Measurements from ENCODE around the gene ARVCF. TPM values are rescaled to one million over a fixed set of nuclear protein-coding genes. Genes with fewer than 3 reads are reported as not detected.

Gene ARVCF
- total RNA-seq, 3 donors from 2014 or later (not counting 1 experiment from before 2014, with no cell fraction given), result 37.8 to 62.0 (median 38.7) TPM

DNA sequence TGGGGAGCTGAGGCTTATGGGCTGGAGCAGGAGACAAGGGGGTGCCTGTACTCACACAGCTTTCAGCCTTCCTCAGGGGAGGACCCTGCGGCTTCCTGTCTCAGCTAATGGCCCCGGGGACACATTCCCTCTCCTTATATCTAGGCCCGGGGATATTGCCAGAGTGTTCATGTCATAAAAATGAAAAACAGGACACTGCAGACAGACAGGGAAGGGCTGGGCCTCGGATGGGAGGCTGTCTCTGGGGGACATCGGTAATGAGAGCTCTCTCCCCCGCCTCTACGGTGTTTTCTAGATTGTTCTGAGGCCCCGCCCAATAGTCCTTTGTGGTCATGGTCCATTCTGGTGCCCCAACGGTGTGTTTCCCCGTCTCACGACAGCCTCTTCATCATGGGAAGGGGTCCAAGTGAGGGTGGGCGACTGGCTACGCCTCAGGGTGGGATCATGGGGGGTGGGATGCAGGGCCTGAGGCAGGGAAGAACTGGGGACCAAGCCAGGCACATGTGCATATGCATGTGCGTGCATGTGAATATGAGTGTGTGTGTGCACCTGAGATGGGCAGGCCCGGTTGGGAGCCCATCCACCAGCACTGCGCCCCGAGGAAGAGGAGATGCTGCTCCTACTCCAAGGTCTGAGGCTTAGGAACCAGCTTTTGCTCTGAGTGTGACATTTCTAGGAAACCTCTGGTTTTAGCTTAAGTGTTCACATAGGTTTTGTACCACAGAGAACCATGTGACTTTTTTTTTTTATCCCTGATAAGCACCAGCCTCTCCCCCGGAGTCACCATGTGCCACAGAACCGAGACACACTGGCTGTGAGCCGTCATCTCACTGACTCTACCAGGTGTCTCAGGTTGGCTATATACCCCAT, 5.3 kb downstream of the ARVCF start:
- TF ChIP-seq, protein P1, sequence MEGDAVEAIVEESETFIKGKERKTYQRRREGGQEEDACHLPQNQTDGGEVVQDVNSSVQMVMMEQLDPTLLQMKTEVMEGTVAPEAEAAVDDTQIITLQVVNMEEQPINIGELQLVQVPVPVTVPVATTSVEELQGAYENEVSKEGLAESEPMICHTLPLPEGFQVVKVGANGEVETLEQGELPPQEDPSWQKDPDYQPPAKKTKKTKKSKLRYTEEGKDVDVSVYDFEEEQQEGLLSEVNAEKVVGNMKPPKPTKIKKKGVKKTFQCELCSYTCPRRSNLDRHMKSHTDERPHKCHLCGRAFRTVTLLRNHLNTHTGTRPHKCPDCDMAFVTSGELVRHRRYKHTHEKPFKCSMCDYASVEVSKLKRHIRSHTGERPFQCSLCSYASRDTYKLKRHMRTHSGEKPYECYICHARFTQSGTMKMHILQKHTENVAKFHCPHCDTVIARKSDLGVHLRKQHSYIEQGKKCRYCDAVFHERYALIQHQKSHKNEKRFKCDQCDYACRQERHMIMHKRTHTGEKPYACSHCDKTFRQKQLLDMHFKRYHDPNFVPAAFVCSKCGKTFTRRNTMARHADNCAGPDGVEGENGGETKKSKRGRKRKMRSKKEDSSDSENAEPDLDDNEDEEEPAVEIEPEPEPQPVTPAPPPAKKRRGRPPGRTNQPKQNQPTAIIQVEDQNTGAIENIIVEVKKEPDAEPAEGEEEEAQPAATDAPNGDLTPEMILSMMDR (IDR thresholded peaks at IDR 0.05), result no peak
- 71% methylated on average over 20 of the region's 20 CpGs for WGBS (ENCODE audit: insufficient coverage)
- H3K36me3 Mint-ChIP-seq, result no peaks in the 10 kb centered on the region

DNA sequence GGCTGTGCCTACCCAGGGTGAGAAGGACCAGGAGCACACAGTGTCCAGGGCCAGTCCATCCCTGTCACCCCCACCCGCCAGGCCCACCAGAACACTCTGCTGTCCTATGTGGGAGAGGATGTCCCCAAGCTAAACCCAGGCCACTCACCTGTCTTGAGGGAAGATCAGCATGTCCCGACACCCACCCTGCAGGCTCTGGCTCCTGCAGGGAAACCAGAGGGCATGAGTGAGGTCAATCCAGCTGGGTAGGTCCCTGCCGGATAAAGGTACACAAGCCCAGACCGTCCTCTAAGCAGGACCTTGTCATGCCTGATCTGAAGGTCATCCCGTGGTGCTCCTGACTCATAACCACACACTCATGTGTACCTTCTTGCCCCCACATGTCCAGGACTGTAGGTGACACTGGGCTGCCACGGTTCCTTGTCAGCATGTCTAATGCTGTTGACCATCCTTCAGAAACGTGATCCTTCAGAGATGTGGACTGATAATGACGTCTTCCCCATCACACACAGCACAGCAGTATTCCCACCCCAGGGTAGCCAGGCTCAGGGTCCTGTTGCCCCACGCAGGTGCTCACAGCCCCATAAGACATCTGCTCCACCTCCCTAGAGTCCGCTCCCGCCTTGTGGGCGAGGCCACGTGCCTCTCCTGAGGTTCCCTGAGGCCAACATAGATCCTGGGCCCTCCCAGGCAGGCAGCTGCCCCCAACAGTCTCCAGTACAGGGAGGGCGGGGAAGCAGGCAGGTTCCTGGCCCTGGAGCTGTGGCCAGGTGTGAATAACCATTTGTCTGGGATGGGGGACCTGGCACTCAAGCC, 6.1 kb downstream of the ARVCF start:
- peaks cover 15 to 27% of the 10 kb centered on the region in 2 donors for H3K4me1 Mint-ChIP-seq
- TF ChIP-seq, protein P1 (IDR thresholded peaks at IDR 0.05), result no peak
- ATAC-seq (no peak), DNase-seq (no peak)
- no peaks in the 10 kb centered on the region for H3K36me3 Mint-ChIP-seq
- no peaks in the 10 kb centered on the region for H3K9me3 Mint-ChIP-seq
- Histone ChIP-seq H3K4me1 (ENCODE audit: control insufficient read depth, insufficient read depth, low read length) (peaks cover 38% of the 10 kb centered on the region), H3K9me3 (ENCODE audit: control insufficient read depth, insufficient read depth, low read length) (no peaks in the 10 kb centered on the region), H3K4me3 (ENCODE audit: low read length) (no peak overlapping the region), H3K27ac (ENCODE audit: low read length) (no peak overlapping the region), H3K36me3 (ENCODE audit: control insufficient read depth, insufficient read depth, low read length) (no peaks in the 10 kb centered on the region), H3K27me3 (ENCODE audit: control insufficient read depth, insufficient read depth, low read length) (no peaks in the 10 kb centered on the region)
- 87% methylated on average over 14 of the region's 14 CpGs for WGBS (ENCODE audit: insufficient coverage)
- intact Hi-C loops (cut with micrococcal nuclease), result no loop called here
- H3K27me3 Mint-ChIP-seq (ENCODE audit: low read depth in 2 of 2), result no peaks in the 10 kb centered on the region
- no peak overlapping the region for H3K4me3 Mint-ChIP-seq
- H3K27ac Mint-ChIP-seq, result no peak overlapping the region

More for the DNA sequence above, 5.3 kb downstream of the ARVCF start:
- Mint-ChIP-seq H3K9me3 (no peaks in the 10 kb centered on the region), H3K27ac (no peak overlapping the region), H3K4me1 (peaks cover 15 to 27% of the 10 kb centered on the region in 2 donors), H3K27me3 (ENCODE audit: low read depth in 2 of 2) (no peaks in the 10 kb centered on the region), H3K4me3 (no peak overlapping the region)
- Histone ChIP-seq H3K27ac (ENCODE audit: low read length) (no peak overlapping the region), H3K27me3 (ENCODE audit: control insufficient read depth, insufficient read depth, low read length) (no peaks in the 10 kb centered on the region), H3K36me3 (ENCODE audit: control insufficient read depth, insufficient read depth, low read length) (no peaks in the 10 kb centered on the region), H3K4me3 (ENCODE audit: low read length) (no peak overlapping the region), H3K9me3 (ENCODE audit: control insufficient read depth, insufficient read depth, low read length) (no peaks in the 10 kb centered on the region), H3K4me1 (ENCODE audit: control insufficient read depth, insufficient read depth, low read length) (peaks cover 42% of the 10 kb centered on the region)
- ATAC-seq, result no peak
- intact Hi-C loops (cut with micrococcal nuclease), result no loop called here
- no peak for DNase-seq

DNA sequence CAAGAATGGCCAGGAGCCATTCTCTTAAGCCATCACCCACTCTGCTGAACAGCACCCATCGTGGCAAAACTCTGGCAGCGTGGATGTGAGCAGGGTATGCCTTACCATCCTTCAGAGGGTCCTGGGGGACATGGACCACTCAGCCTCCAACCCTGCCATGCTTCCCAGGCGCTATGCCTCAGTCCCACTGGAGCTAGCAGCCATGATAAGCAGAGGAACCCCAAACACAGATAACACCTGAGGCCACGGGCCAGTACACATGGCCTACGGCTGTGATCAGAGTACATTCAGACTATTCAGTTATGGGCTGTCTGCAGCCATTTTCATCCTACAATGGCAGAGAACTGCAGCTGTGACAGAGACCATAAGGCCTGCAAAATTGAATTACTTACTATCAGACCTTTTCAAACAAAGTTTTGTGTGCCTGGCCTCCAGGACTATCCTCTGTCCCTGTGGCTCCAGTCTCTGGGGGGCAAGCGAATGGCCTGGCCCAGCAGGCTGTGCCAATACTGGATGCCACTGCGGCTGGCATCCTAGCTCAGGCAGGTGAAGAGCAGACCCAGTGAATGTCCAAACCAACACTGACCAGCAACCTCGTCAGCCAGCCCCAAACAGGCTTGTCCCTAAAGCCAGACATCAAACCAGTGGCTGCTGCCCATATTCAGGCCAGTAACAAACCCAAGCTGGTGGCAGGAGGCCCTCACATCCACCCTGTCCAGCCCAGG, 6.9 kb downstream of the ARVCF start:
- no peaks in the 10 kb centered on the region for H3K36me3 ChIP-seq (ENCODE audit: control insufficient read depth, insufficient read depth, low read length)
- DNase-seq (no peak), ATAC-seq (no peak)
- Mint-ChIP-seq H3K27ac (no peak overlapping the region), H3K9me3 (no peaks in the 10 kb centered on the region), H3K27me3 (ENCODE audit: low read depth in 2 of 2) (no peaks in the 10 kb centered on the region), H3K4me1 (peaks cover 15 to 19% of the 10 kb centered on the region in 2 donors), H3K36me3 (no peaks in the 10 kb centered on the region), H3K4me3 (no peak overlapping the region)
- no peak overlapping the region for H3K4me3 ChIP-seq (ENCODE audit: low read length)
- TF ChIP-seq, protein P1 (IDR thresholded peaks at IDR 0.05), result no peak
- H3K9me3 ChIP-seq (ENCODE audit: control insufficient read depth, insufficient read depth, low read length), result no peaks in the 10 kb centered on the region
- no peaks in the 10 kb centered on the region for H3K27me3 ChIP-seq (ENCODE audit: control insufficient read depth, insufficient read depth, low read length)
- H3K4me1 ChIP-seq (ENCODE audit: control insufficient read depth, insufficient read depth, low read length), result peaks cover 34% of the 10 kb centered on the region
- 93% methylated on average over 8 of the region's 8 CpGs for WGBS (ENCODE audit: insufficient coverage)
- intact Hi-C loops (cut with micrococcal nuclease), result no loop called here
- no peak overlapping the region for H3K27ac ChIP-seq (ENCODE audit: low read length)

Data from natural killer cell (primary cell).